GM18511 (cell line): ENCODE results near the gene UGT3A2.
"Not testable (repeated sequence)": the region's sequence is repeated elsewhere in the genome, so short reads cannot be mapped to it uniquely, and the experiment has no call there.

Experiments
- ATAC-seq: cut with Tn5 transposase; IDR thresholded peaks from one replicate; pipeline ENCODE4 v1.9.1; 2021; ENCODE audit warnings: mild to moderate bottlenecking, moderate library complexity; ENCODE audit not compliant: unreplicated experiment

UGT3A2 gene

DNA sequence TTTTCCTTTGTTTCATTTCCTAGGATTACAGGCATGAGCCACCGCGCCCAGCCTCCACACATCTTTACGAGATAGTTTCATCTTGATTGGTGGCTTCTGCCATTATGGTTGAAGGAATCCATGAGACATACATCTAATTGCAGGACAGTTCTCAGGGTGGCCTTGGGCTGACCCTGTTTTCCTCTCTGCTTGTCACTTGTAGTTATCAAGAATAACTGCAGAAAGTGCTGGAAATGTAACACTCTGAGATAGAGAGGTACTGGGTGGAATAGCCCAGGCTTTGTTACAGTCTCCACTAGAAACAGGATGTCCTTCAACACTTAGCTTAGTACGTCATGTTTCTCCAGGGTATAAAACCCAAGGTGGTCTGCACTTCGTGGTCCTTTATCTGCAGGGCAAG, 10.7 kb downstream of the UGT3A2 start:
- no peak for ATAC-seq

- ATAC-seq, result no peak
These were observed 12.0 kb downstream of the UGT3A2 start for GRCh38 chr5:36054647-36055046.

GRCh38 chr5:36052538-36052937, 14.1 kb downstream of the UGT3A2 start:
- ATAC-seq, result no peak

GRCh38 chr5:36049949-36050348, 16.7 kb downstream of the UGT3A2 start:
- no peak for ATAC-seq

GRCh38 chr5:36047384-36048160, 19.1 kb downstream of the UGT3A2 start:
- ATAC-seq, result no peak

- ATAC-seq, result no peak
These were observed 20.8 kb downstream of the UGT3A2 start for GRCh38 chr5:36045895-36046294.

DNA sequence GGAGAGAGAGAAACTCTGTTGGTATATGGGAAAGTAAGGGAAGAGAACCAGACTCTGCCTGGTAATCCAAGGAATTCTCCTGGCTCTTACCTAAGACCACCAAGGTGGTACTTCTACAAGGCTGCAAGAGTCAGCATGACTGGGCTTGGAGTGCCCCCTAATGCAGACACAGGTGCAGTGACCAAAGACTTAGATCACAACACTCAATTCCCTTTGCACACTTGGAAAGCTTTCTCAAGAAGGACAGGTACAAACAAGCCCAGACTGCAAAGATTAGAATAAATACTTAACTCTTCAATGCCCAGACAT, 25.2 kb downstream of the UGT3A2 start:
- ATAC-seq, result no peak

DNA sequence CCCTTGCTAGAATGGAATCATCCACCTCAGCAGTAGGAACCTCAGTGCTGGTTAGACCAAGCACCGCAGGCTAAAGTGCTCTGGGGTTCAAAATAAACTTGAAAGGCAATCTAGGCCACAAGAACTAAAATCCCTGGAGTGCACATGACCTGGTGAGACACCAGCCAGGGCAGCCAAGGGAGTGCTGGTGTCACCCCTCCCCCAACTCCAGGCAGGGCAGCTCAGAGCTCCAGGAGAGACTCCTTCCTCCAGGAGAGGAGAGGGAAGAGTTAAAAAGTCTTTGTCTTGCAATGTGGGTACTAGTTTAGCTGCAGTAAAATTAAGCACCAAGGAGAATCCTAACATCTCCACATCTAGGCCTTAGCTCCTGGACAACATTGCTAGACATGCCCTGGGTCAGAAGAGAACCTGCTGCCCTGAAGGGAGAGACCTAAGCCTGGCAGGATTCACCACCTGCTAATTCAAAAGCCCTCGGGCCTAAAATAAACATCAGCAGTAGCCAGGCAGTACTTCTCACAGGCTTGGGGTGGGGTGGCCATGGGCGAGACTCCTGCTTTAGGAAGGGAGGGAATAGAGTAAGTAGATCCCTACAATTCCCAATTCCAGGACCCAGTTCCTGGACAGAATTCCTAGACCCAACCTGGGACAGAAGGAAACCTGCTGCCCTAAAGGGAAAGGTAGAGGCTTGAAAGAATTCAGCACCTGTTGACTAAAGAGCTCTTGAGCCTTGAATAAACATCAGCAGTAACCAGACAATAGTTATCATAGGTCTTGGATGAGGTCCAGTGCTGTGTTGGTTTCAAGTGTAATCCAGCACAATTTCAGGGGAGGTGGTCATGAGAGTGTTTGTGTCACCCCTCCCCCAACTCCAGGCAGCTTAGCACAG, 25.8 kb downstream of the UGT3A2 start:
- no peak for ATAC-seq

DNA sequence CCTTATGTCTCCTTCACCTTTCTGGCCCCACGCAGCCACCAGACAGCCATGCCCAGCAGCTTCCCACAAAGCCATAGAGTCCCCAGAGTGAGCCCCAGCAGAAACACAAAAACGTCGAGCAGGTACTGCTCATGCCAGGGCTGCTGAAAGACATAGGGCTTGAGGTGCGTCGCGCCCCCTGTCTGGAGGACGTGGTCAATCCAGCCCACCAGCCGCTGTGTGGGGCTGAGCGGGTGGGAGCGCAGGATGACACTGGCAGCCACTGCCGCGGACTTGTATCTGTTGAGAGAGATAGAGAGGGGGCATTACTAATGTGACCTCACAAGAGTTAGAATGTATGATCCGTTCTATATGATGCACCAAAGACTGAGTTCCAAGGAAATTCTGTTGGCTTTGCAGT, 31.0 kb downstream of the UGT3A2 start:
- ATAC-seq, result no peak

- not testable (repeated sequence) for ATAC-seq
These were observed 32.0 kb downstream of the UGT3A2 start for GRCh38 chr5:36034536-36035134.

DNA sequence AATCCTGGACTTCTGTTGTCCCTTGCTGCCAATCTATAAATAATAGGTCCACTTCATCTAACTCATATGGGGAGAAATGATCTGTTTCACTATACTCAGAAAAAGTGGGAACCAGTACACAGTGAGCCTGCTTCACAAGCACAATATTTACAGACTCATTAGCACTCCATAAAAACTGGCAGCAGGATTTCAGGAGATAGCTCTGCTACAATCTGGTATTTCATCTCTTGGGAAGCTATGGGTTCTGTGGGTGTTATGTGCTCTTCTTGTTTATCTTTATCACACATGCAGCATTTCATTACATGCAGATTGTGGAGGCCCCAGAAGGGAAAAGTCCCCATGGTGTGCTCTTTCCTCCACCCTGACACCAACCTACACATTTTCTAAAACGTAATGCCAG, 33.2 kb downstream of the UGT3A2 start:
- no peak for ATAC-seq

DNA sequence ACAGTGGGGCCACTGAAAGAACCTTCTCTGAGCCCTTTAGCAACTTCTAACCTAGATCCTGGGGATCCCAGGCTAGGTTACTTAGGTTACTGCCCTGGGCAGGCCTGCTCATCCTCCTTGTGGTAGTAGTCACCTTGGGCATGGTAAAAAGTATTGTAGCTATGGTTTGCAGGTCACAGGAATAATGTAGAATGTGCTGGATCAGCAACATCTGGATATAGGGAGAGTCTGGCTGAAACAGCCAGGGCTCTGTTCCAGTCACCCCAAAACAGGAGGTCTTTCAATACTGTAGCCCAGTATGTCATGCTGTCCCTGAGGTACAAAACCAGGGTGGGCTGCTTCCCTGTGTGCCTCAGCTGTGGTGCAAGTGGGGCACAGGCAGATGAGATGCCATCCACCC, 33.6 kb downstream of the UGT3A2 start:
- no peak for ATAC-seq

- ATAC-seq, result no peak
These were observed 35.5 kb downstream of the UGT3A2 start for GRCh38 chr5:36031223-36031622.

GRCh38 chr5:36029914-36030313, 36.8 kb downstream of the UGT3A2 start:
- no peak for ATAC-seq

DNA sequence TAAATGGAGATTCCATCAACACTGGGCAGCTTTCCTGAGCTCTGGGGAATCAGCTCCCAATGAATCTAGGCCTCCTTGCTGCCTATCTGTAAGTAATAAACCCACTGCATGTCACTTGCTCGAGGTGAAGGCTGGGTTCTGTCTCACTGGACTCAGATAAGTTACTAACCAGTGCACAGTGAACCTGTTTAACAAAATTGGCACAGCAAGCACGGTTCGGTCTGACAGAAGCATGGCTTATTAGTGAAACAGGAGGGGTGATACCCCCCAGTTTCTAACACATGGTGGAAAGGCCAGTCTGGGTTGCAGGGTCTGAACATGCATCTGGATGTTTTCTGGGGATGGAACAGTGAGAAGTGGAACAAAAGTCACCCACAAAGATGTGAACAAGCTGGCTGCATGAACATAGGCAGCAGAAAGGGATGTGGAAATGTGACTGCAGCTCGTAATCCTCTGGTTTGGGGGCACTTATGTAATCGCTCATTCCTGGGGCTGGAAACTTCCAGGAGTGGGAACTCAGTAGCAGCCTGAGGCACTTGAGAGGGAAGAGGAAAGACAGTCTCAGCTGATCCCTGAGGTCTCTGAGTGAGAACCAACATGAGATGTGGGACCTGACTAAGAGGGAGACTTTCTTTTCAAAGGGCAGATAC, 37.7 kb downstream of the UGT3A2 start:
- no peak for ATAC-seq

DNA sequence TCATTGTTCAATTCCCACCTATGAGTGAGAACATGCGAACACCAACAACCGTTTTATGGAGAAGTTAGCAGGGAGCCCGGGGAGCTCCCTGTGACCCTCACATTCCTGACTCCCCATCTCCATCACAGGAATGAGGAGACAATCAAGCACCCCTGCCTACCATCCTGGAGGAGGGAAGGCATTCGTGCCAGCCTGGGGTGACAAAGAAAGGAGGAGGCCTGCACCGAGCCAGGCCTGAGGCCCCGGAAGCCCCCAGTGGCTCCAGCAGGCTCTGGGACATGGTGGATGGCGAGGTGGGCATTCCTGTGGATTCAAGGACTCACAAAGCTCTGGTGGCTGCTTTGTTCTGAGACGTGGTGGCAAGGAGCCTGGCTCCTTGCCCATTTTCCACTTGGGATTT, 39.0 kb downstream of the UGT3A2 start:
- no peak for ATAC-seq

GRCh38 chr5:36026706-36027465, 39.8 kb downstream of the UGT3A2 start:
- no peak for ATAC-seq

DNA sequence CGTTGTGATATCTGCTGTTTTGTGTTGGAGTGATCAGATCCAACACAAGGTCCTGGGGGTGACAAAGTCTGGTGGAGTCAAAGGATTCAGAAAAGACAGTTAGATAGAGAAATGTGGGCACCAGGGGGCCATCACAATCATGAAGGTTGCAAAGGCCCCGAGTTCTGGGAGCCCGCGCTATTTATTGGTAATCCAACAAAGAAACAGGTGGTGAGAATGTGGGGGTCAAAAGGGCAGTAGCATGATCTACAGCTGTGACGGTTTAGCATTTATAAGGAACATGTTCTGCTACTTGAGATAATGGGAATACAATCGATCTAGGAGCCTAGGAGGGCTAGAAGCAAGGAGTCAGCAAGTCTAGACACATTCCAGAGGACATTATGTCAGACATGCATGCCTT, 44.4 kb downstream of the UGT3A2 start:
- ATAC-seq, result not testable (repeated sequence)

- not testable (repeated sequence) for ATAC-seq
These were observed 47.1 kb downstream of the UGT3A2 start for GRCh38 chr5:36019584-36019983.

GRCh38 chr5:36017622-36018021, 49.1 kb downstream of the UGT3A2 start:
- ATAC-seq, result no peak

GRCh38 chr5:36017004-36017403, 49.7 kb downstream of the UGT3A2 start:
- no peak for ATAC-seq
